Measurements from ENCODE around the gene BICD1.

DNA sequence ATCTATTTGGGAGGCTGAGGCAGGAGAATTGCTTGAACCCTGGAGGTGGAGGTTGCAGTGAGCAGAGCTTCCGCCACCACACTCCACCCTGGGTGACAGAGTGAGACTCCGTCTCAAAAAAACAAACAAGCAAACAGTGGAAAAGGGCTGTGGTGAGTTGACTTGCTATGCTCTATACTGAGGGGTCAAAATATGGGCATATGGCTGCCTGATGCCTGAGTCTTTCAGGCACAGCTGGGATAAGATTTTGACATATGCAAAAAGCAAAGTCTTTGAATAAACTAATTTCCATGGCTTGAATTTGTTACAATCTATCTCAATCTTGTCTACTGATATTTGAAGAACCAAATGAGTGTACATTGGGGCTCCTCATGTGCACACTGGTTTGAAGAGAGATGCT lies 40.4 kb upstream of the BICD1 start:
- TF ChIP-seq, protein P1, sequence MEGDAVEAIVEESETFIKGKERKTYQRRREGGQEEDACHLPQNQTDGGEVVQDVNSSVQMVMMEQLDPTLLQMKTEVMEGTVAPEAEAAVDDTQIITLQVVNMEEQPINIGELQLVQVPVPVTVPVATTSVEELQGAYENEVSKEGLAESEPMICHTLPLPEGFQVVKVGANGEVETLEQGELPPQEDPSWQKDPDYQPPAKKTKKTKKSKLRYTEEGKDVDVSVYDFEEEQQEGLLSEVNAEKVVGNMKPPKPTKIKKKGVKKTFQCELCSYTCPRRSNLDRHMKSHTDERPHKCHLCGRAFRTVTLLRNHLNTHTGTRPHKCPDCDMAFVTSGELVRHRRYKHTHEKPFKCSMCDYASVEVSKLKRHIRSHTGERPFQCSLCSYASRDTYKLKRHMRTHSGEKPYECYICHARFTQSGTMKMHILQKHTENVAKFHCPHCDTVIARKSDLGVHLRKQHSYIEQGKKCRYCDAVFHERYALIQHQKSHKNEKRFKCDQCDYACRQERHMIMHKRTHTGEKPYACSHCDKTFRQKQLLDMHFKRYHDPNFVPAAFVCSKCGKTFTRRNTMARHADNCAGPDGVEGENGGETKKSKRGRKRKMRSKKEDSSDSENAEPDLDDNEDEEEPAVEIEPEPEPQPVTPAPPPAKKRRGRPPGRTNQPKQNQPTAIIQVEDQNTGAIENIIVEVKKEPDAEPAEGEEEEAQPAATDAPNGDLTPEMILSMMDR (IDR thresholded peaks at IDR 0.05): no peak
- TF ChIP-seq RAD21 (conservative IDR thresholded peaks at IDR 0.05 in 1 of 2, IDR thresholded peaks at IDR 0.05 in 1 of 2) (no peak), JUNB (IDR thresholded peaks at IDR 0.05) (no peak), RFX5 (IDR thresholded peaks at IDR 0.05) (no peak), BHLHE40 (IDR thresholded peaks at IDR 0.05; ENCODE audit: low read depth, low read length) (no peak), CEBPB (IDR thresholded peaks at IDR 0.05) (no peak), FOSL2 (IDR thresholded peaks at IDR 0.05) (no peak), FOSL2 (CRISPR knock-in tag; IDR thresholded peaks at IDR 0.05) (no peak), CHD2 (IDR thresholded peaks at IDR 0.05; ENCODE audit: low read length, partially characterized antibody) (no peak)
- TF ChIP-seq, protein P2, sequence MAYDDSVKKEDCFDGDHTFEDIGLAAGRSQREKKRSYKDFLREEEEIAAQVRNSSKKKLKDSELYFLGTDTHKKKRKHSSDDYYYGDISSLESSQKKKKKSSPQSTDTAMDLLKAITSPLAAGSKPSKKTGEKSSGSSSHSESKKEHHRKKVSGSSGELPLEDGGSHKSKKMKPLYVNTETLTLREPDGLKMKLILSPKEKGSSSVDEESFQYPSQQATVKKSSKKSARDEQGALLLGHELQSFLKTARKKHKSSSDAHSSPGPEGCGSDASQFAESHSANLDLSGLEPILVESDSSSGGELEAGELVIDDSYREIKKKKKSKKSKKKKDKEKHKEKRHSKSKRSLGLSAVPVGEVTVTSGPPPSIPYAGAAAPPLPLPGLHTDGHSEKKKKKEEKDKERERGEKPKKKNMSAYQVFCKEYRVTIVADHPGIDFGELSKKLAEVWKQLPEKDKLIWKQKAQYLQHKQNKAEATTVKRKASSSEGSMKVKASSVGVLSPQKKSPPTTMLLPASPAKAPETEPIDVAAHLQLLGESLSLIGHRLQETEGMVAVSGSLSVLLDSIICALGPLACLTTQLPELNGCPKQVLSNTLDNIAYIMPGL (CRISPR knock-in tag; IDR thresholded peaks at IDR 0.05; ENCODE audit: borderline replicate concordance): no peak
